H1 (cell line): ENCODE measurements around the gene UBE2F. TPM values are rescaled to one million over a fixed set of nuclear protein-coding genes. Genes with fewer than 3 reads are reported as not detected.

Source experiments
- CTCF ChIA-PET: fragments of 300-600 bp; sonication (Branson Sonifier 250); formaldehyde crosslinking; loops from one replicate; lab custom pipeline; 2021; ENCODE audit not compliant: partially characterized antibody; lab: Charles Lee
- POLR2A ChIA-PET: fragments of 300-600 bp; sonication (Branson Sonifier 250); formaldehyde crosslinking; loops from one replicate; lab custom pipeline; 2021; ENCODE audit warnings: inconsistent platforms; ENCODE audit not compliant: partially characterized antibody; lab: Charles Lee
- DNase-seq, 2 experiments: peaks; one replicate each; pipeline versions ENCODE4 v3.0.0 to v3.0.0-alpha.2; 2010 to 2022; ENCODE audit warnings: low spot score in 2 of 2, low read depth in 1 of 2, mixed read lengths in 1 of 2
- FAIRE-seq: peaks from 2 replicates; lab custom pipeline; 2011; peaks lifted over from hg19 to GRCh38; lab: Jason Lieb, UNC
- H2AFZ ChIP-seq: 2 replicates; pipeline ENCODE4 v1.8.1; 2012; ENCODE audit warnings: low read length, inconsistent platforms
- H2AK5ac ChIP-seq: 2 replicates; pipeline ENCODE4 v1.6.1; 2013; ENCODE audit warnings: low read depth, low read length
- H2BK120ac ChIP-seq: replicated peaks from 2 replicates; pipeline ENCODE3; 2013; ENCODE audit warnings: low read depth, low read length, inconsistent platforms
- H2BK12ac ChIP-seq: 2 replicates; pipeline ENCODE4 v1.6.1; 2013; ENCODE audit warnings: low read depth, low read length
- H2BK15ac ChIP-seq: 2 replicates; pipeline ENCODE4 v1.6.1; 2013; ENCODE audit warnings: low read length
- H2BK20ac ChIP-seq: 2 replicates; pipeline ENCODE4 v1.6.1; 2013; ENCODE audit warnings: low read length
- H2BK5ac ChIP-seq: 2 replicates; pipeline ENCODE4 v1.6.1; 2013; ENCODE audit warnings: low read depth, low read length
- H3K14ac ChIP-seq: 2 replicates; pipeline ENCODE4 v1.6.1; 2013; ENCODE audit warnings: inconsistent platforms; ENCODE audit not compliant: insufficient read length
- H3K18ac ChIP-seq: 2 replicates; pipeline ENCODE4 v1.6.1; 2013; ENCODE audit warnings: low read length; ENCODE audit errors: extremely low read depth
- H3K23ac ChIP-seq: 2 replicates; pipeline ENCODE4 v1.6.1; 2013; ENCODE audit warnings: inconsistent platforms; ENCODE audit not compliant: insufficient read length
- H3K23me2 ChIP-seq: 2 replicates; pipeline ENCODE4 v1.6.1; 2013; ENCODE audit warnings: low read depth, low read length
- H3K27ac ChIP-seq: 2 replicates; pipeline ENCODE4 v1.6.1; 2011; ENCODE audit warnings: low read depth, low read length, inconsistent platforms
- H3K27me3 ChIP-seq, 4 experiments: replicated peaks in 1 of 4; 1 replicate in 1 of 4; 2 replicates in 3 of 4; pipeline versions ENCODE4 v1.6.1 to v1.8.1; 2011 to 2013; ENCODE audit warnings: low read length in 3 of 4, mild to moderate bottlenecking in 3 of 4, inconsistent platforms in 2 of 4, mixed read lengths in 2 of 4, moderate library complexity in 1 of 4; ENCODE audit not compliant: control insufficient read depth in 3 of 4, insufficient read depth in 3 of 4; ENCODE audit errors: extremely low read depth in 1 of 4
- H3K36me3 ChIP-seq, 4 experiments: 2 replicates each; pipeline versions ENCODE4 v1.6.1 to v1.8.1; 2011 to 2013; ENCODE audit warnings: mild to moderate bottlenecking in 4 of 4, low read length in 3 of 4, moderate library complexity in 2 of 4, control low read depth in 1 of 4, inconsistent platforms in 1 of 4; ENCODE audit not compliant: insufficient read depth in 4 of 4, control insufficient read depth in 2 of 4
- H3K4ac ChIP-seq: replicated peaks from 2 replicates; pipeline ENCODE3; 2013; ENCODE audit warnings: low read length, low read depth, mixed read lengths, inconsistent platforms; ENCODE audit not compliant: insufficient read length
- H3K4me1 ChIP-seq, 4 experiments: replicated peaks in 1 of 4; 1 replicate in 1 of 4; 2 replicates in 3 of 4; pipeline versions ENCODE4 v1.6.1 to v1.8.1; 2011 to 2013; ENCODE audit warnings: low read length in 3 of 4, inconsistent platforms in 2 of 4, mixed read lengths in 1 of 4; ENCODE audit not compliant: insufficient read depth in 4 of 4, control insufficient read depth in 3 of 4
- H3K4me2 ChIP-seq, 2 experiments: 2 replicates each; pipeline versions ENCODE4 v1.6.1 to v1.8.1; 2011 to 2013; ENCODE audit warnings: low read depth in 2 of 2, low read length in 2 of 2, control low read depth in 1 of 2, inconsistent platforms in 1 of 2, mild to moderate bottlenecking in 1 of 2; ENCODE audit not compliant: insufficient read depth in 1 of 2
- H3K4me3 ChIP-seq, 4 experiments: fragments of 200-600, 300-600 bp in 1 of 4; sonication (generic), shearing (Covaris generic), sonication (Bioruptor Twin) in 1 of 4; 2 replicates each; pipeline versions ENCODE4 v1.5.1 to v1.8.1; 2011 to 2016; ENCODE audit warnings: low read length in 4 of 4, low read depth in 3 of 4, control low read depth in 2 of 4, inconsistent platforms in 2 of 4, mild to moderate bottlenecking in 2 of 4, mixed read lengths in 1 of 4, moderate library complexity in 1 of 4; ENCODE audit not compliant: insufficient read depth in 2 of 4; ENCODE audit errors: extremely low read depth in 1 of 4
- H3K56ac ChIP-seq: replicated peaks from 2 replicates; pipeline ENCODE3; 2013; ENCODE audit warnings: low read depth, mild to moderate bottlenecking, mixed read lengths, low read length, inconsistent platforms; ENCODE audit not compliant: insufficient read length
- H3K79me1 ChIP-seq: 2 replicates; pipeline ENCODE4 v1.6.1; 2013; ENCODE audit warnings: low read depth, low read length, control low read depth
- H3K79me2 ChIP-seq, 2 experiments: 2 replicates each; pipeline versions ENCODE4 v1.6.1 to v1.8.1; 2012 to 2013; ENCODE audit warnings: low read length in 2 of 2, mild to moderate bottlenecking in 2 of 2, inconsistent platforms in 1 of 2; ENCODE audit not compliant: insufficient read depth in 2 of 2, control insufficient read depth in 1 of 2
- H3K9ac ChIP-seq, 4 experiments: replicated peaks in 1 of 4; 1 replicate in 1 of 4; 2 replicates in 3 of 4; pipeline versions ENCODE4 v1.6.1 to v1.8.1; 2011 to 2013; ENCODE audit warnings: low read depth in 3 of 4, low read length in 3 of 4, control low read depth in 2 of 4, mild to moderate bottlenecking in 2 of 4, moderate library complexity in 2 of 4, inconsistent platforms in 1 of 4; ENCODE audit errors: extremely low read depth in 1 of 4
- H3K9me3 ChIP-seq, 2 experiments: 2 replicates each; pipeline versions ENCODE4 v1.6.1 to v1.8.1; 2012 to 2013; ENCODE audit warnings: mild to moderate bottlenecking in 2 of 2, moderate library complexity in 2 of 2, control low read depth in 1 of 2, inconsistent platforms in 1 of 2, low read depth in 1 of 2, low read length in 1 of 2, mixed read lengths in 1 of 2; ENCODE audit not compliant: insufficient read depth in 2 of 2
- H4K20me1 ChIP-seq, 2 experiments: replicated peaks in 1 of 2; 2 replicates each; pipeline versions ENCODE3 to v1.8.1; 2011 to 2013; ENCODE audit warnings: inconsistent platforms in 2 of 2, low read length in 2 of 2, mild to moderate bottlenecking in 1 of 2; ENCODE audit not compliant: insufficient read depth in 2 of 2, control insufficient read depth in 1 of 2
- H4K5ac ChIP-seq: 2 replicates; pipeline ENCODE4 v1.6.1; 2013; ENCODE audit warnings: low read length, low read depth, mixed read lengths, inconsistent platforms; ENCODE audit not compliant: insufficient read length
- H4K8ac ChIP-seq: 2 replicates; pipeline ENCODE4 v1.8.0; 2013; ENCODE audit warnings: mild to moderate bottlenecking, moderate library complexity, low read length, inconsistent platforms; ENCODE audit not compliant: insufficient read depth; ENCODE audit errors: extremely low read depth
- H4K91ac ChIP-seq: replicated peaks from 2 replicates; pipeline ENCODE3; 2013; ENCODE audit warnings: low read length, mixed read lengths, inconsistent platforms; ENCODE audit not compliant: insufficient read length
- FOSL1 ChIP-seq: IDR thresholded peaks from 2 replicates; pipeline ENCODE4 v1.6.1; 2011; ENCODE audit warnings: mild to moderate bottlenecking, low read depth, low read length, moderate library complexity; ENCODE audit not compliant: insufficient read depth
- GABPA ChIP-seq: IDR thresholded peaks from 2 replicates; pipeline ENCODE4 v1.6.1; 2011; ENCODE audit warnings: mild to moderate bottlenecking, low read length, moderate library complexity, borderline replicate concordance; ENCODE audit not compliant: insufficient read depth
- JUND ChIP-seq: IDR thresholded peaks from 2 replicates; pipeline ENCODE4 v1.6.1; 2011; ENCODE audit warnings: mild to moderate bottlenecking, improper control_type of control experiment, low read length
- KDM4A ChIP-seq: IDR thresholded peaks from one replicate; pipeline ENCODE4 v1.7.1; 2012; ENCODE audit warnings: low read depth, mild to moderate bottlenecking, moderate library complexity, low read length, inconsistent platforms; ENCODE audit not compliant: severe bottlenecking
- YY1 ChIP-seq: IDR thresholded peaks from 2 replicates; pipeline ENCODE4 v1.6.1; 2011; ENCODE audit warnings: low read depth, mild to moderate bottlenecking, low read length
- WGBS, 2 experiments: shearing (Covaris generic) in 1 of 2; methylation state at CpG; one replicate each; pipeline versions ENCODE4 v1.1.6 to v1.1.7; 2013 to 2015; ENCODE audit warnings: low lambda C conversion rate in 2 of 2, mixed read lengths in 2 of 2, inconsistent platforms in 1 of 2, low coverage in 1 of 2, missing lambda C conversion rate in 1 of 2; ENCODE audit not compliant: insufficient replicate concordance in 2 of 2, insufficient coverage in 1 of 2, insufficient read length in 1 of 2; ENCODE audit errors: extremely low coverage in 1 of 2, missing lambda C conversion rate in 1 of 2; 5-methylcytosine and 5-hydroxymethylcytosine counted together
- polyA plus RNA-seq, 7 experiments: library from polyadenylated mRNA; depleted of rRNA in 3 of 7; stranded (reverse) in 5 of 7; unstranded in 2 of 7; fragments of >200 nt in 5 of 7; fragments of 200-250 nt in 2 of 7; gene quantifications; 1 replicate in 5 of 7; 2 replicates in 1 of 7; 4 replicates in 1 of 7; pipeline versions ENCODE4 v1.2.1 to v1.2.3, GENCODE V29; 2011 to 2013; ENCODE audit warnings: missing spikeins in 2 of 7, mixed read lengths in 2 of 7
- total RNA-seq: library from RNA; stranded (reverse); fragmentation: NEBNext Ultra II Directional; extraction: Animal tissue kit (Norgen Biotek cat#: 25700); gene quantifications from 2 replicates; pipeline ENCODE4 v1.2.1, GENCODE V29; 2021
- TF ChIP-seq, protein P1 (sequence below): IDR thresholded peaks from 2 replicates; pipeline ENCODE4 v1.6.1; 2011; ENCODE audit warnings: low read depth, mild to moderate bottlenecking, low read length; ENCODE audit not compliant: insufficient read depth

UBE2F gene
- total and polyA plus RNA-seq, 2 of the 8 experiments (the other 6 are each of a cell fraction or from before 2014, with no cell fraction given): 43.3 to 59.8 TPM

DNA sequence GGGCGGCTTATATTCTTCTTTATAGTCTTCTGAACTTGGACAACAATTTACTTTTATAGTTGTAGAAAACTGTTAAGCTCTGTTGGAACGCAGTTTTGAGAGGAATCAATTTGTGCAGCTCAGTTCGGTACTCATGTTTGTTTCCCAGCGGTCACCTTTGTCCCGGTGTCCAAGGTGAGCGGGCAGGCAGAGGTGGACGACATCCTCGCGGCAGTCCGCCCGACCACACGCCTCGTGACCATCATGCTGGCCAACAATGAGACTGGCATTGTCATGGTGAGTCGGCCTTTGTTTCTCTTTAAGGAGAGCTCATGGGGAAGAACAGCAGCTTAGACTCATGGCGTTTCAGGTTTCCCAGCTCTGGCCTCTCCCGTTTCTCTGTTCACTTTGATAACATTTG lies 114.7 kb downstream of the UBE2F start:
- H2BK5ac ChIP-seq: no peak overlapping the region; the same call in 1 of the 2 replicates
- no peaks in the 10 kb centered on the region for H3K79me1 ChIP-seq
- H3K4me3 ChIP-seq: no peak overlapping the region
- no peak overlapping the region for H2AK5ac ChIP-seq
- no peak overlapping the region for H4K5ac ChIP-seq
- no peaks in the 10 kb centered on the region; a peak in 1 of 7 replicates for H3K4me1 ChIP-seq
- H4K20me1 ChIP-seq: peaks cover 4 to 8% of the 10 kb centered on the region in 2 experiments
- H3K4me2 ChIP-seq: no peak overlapping the region
- POLR2A ChIA-PET: interaction anchor here (0.9 to 2.8 kb wide), 6 partner anchors 8 to 21 kb away, joined by 3 to 17 read pairs (median 5); partner anchors contain the start of gene SCLY
- no peak overlapping the region for H2BK12ac ChIP-seq
- H3K23me2 ChIP-seq: no peaks in the 10 kb centered on the region
- no peak overlapping the region for H2BK20ac ChIP-seq
- H3K56ac ChIP-seq: no peak overlapping the region
- H3K27me3 ChIP-seq: no peaks in the 10 kb centered on the region
- H2BK120ac ChIP-seq: no peak overlapping the region
- H3K9me3 ChIP-seq: no peaks in the 10 kb centered on the region
- no peak overlapping the region for H3K4ac ChIP-seq
- no peak overlapping the region for H3K27ac ChIP-seq
- no peak overlapping the region for H2AFZ ChIP-seq
- H4K91ac ChIP-seq: no peak overlapping the region
- DNase-seq: no peak
- WGBS, 2 experiments: 96% methylated on average over 16 of the region's 16 CpGs; no CpG with 5 or more reads in 1 of the 2 experiments
- no peak overlapping the region for H3K18ac ChIP-seq
- CTCF ChIA-PET: interaction anchor here (0.9 to 1.6 kb wide), 5 partner anchors 17 to 177 kb away, joined by 3 to 6 read pairs (median 4); no protein-coding TSS in a partner anchor
- H3K36me3 ChIP-seq: peaks cover 21 to 57% (median 41%) of the 10 kb centered on the region in 4 experiments
- no peak overlapping the region for H4K8ac ChIP-seq
- no peak overlapping the region for H3K23ac ChIP-seq
- no peak overlapping the region for H3K14ac ChIP-seq
- no peak overlapping the region for H3K9ac ChIP-seq
- H2BK15ac ChIP-seq: no peak overlapping the region
- FAIRE-seq: no peak
- H3K79me2 ChIP-seq: peaks cover 0 to 22% of the 10 kb centered on the region in 2 experiments; a peak in 2 of 4 replicates
- TF ChIP-seq GABPA: no peak
- no peak for TF ChIP-seq KDM4A
- no peak for TF ChIP-seq YY1
- TF ChIP-seq JUND: no peak
- TF ChIP-seq, protein P1, sequence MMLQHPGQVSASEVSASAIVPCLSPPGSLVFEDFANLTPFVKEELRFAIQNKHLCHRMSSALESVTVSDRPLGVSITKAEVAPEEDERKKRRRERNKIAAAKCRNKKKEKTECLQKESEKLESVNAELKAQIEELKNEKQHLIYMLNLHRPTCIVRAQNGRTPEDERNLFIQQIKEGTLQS: no peak
- TF ChIP-seq FOSL1: no peak
